Lower lobe of right lung (tissue), 2 donors: Measurements from ENCODE around the gene TMC3. TPM values are rescaled to one million over a fixed set of nuclear protein-coding genes. Genes with fewer than 3 reads are reported as not detected.

Experiments
- ATAC-seq, 2 donors: fragments of 200-7000 bp; cut with Tn5 transposase; one replicate each; pipeline ENCODE4 v1.9.1; 2020 to 2022; ENCODE audit warnings: mild to moderate bottlenecking in 2 of 2, moderate library complexity in 2 of 2
- DNase-seq: peaks from one replicate; pipeline ENCODE4 v3.0.0-alpha.2; 2020
- H3K27ac ChIP-seq: fragments of 200-600 bp; one replicate; pipeline ENCODE4 v1.8.0; 2022
- H3K27me3 ChIP-seq: fragments of 200-600 bp; one replicate; pipeline ENCODE4 v1.8.0; 2022; ENCODE audit warnings: low read depth
- H3K36me3 ChIP-seq: fragments of 200-600 bp; one replicate; pipeline ENCODE4 v1.8.0; 2022; ENCODE audit warnings: mild to moderate bottlenecking
- H3K4me1 ChIP-seq: fragments of 200-600 bp; one replicate; pipeline ENCODE4 v1.8.0; 2022
- H3K4me3 ChIP-seq: fragments of 200-600 bp; one replicate; pipeline ENCODE4 v1.8.0; 2022; ENCODE audit warnings: mild to moderate bottlenecking
- H3K9me3 ChIP-seq: fragments of 200-600 bp; one replicate; pipeline ENCODE4 v1.8.0; 2022
- intact Hi-C: fragments of 100-400 bp; cut with DNase I; formaldehyde crosslinking; loops from one replicate; pipeline ENCODE4 v1.11.0; 2022
- total RNA-seq: library from RNA; stranded (reverse); fragmentation: NEBNext Ultra II Directional; extraction: Animal tissue kit (Norgen Biotek cat#: 25700); gene quantifications from one replicate; pipeline ENCODE4 v1.2.1, GENCODE V29; 2021
- TF ChIP-seq, protein P1 (sequence below): fragments of 200-600 bp; IDR thresholded peaks from one replicate; pipeline ENCODE4 v1.8.0; 2022; ENCODE audit warnings: antibody characterized with exemption, mild to moderate bottlenecking
- donor health status: DM: no; HTN: yes; CAD: no; lungs with severe emphysema.

Gene TMC3
- total RNA-seq, 1 donor from 2014 or later = not detected

DNA sequence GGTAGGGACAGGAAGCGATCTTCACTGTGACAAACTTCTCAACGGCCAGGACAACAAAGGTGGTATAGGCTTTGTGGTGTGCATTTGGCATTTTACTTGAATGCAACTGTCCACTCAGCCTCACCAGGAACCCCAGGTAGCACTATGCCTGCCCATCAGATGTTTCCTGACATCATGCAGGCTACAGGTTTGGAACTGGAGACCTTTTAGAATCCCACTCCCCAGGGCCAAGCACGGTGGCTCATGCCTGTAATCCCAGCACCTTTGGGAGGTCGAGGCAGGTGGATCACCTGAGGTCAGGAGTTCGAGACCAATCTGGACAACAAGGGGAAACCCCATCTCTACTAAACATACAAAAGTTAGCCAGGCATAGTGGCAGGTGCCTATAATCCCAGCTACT is 59.6 kb downstream of the TMC3 start:
- DNase-seq = no peak
- Histone ChIP-seq H3K36me3 (peaks cover 43% of the 10 kb centered on the region), H3K4me1 (peaks cover 21% of the 10 kb centered on the region), H3K9me3 (no peaks in the 10 kb centered on the region), H3K4me3 (no peak overlapping the region), H3K27ac (no peak overlapping the region), H3K27me3 (no peaks in the 10 kb centered on the region)
- intact Hi-C loops = no loop called here
- ATAC-seq = no peak
- TF ChIP-seq, protein P1, sequence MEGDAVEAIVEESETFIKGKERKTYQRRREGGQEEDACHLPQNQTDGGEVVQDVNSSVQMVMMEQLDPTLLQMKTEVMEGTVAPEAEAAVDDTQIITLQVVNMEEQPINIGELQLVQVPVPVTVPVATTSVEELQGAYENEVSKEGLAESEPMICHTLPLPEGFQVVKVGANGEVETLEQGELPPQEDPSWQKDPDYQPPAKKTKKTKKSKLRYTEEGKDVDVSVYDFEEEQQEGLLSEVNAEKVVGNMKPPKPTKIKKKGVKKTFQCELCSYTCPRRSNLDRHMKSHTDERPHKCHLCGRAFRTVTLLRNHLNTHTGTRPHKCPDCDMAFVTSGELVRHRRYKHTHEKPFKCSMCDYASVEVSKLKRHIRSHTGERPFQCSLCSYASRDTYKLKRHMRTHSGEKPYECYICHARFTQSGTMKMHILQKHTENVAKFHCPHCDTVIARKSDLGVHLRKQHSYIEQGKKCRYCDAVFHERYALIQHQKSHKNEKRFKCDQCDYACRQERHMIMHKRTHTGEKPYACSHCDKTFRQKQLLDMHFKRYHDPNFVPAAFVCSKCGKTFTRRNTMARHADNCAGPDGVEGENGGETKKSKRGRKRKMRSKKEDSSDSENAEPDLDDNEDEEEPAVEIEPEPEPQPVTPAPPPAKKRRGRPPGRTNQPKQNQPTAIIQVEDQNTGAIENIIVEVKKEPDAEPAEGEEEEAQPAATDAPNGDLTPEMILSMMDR = no peak

DNA sequence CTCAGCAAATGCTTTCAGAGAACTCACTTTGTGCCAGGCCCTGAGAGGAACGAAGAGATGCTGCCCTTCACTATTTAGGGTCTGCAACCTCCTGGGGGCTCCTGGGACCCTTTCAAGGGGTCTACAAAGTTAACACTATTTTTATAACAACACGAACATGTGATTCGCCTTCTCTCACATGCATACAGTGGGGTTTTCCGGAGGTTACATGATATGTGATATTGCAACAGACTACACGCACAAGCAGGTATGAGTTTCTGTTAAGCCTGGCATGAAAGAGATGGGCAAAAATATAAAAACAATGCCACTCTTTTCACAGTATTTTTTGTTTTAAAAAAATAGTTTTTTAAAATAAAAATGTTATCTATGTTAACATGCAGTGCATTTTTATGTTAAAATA is 60.3 kb downstream of the TMC3 start:
- Histone ChIP-seq H3K4me3 (no peak overlapping the region), H3K27ac (peak overlapping the region; percentile 71), H3K9me3 (no peaks in the 10 kb centered on the region), H3K27me3 (no peaks in the 10 kb centered on the region), H3K36me3 (peaks cover 44% of the 10 kb centered on the region), H3K4me1 (peaks cover 21% of the 10 kb centered on the region)
- intact Hi-C loops = no loop called here
- DNase-seq (no peak), ATAC-seq (no peak)
- TF ChIP-seq, protein P1 = no peak

DNA sequence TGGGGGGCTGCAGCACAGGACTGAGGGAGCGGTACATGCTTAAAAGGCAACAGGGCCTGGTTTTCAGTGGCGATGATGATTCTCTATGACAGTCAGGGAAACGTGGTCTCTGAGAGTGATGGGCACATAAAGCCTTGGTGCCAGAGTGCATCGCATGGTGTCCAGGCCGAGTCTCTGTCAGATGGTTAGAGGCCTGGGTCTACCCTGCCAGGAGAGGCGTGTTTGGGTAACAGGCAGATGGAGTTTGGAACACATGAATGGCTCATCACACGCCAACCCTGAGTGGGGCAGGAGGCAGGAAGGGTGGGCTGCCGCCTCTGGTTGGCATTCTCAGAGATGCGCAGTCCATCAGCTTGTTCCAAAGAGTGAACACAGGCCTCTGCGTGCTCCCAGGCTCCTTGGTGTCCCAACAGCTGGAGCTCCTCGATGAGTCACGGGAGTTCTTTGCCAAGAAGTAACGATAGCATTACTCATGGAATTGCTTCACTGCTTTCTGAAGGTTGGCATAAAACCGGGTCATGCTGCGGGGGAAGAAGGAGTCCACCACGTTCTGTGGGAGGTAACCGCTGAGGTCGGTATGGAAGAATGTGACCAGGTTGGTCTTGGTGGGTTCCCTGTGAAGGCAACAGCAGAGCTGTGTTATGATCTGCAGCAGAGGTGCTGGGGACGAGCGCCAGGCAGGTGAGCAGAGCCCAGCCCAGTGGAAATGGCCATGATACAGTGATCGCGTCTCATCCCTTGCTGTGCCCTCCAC is 61.0 kb downstream of the TMC3 start:
- Histone ChIP-seq H3K36me3 (peaks cover 44% of the 10 kb centered on the region), H3K4me3 (no peak overlapping the region), H3K9me3 (no peaks in the 10 kb centered on the region), H3K27ac (peak overlapping the region; percentile 71), H3K4me1 (peaks cover 21% of the 10 kb centered on the region), H3K27me3 (no peaks in the 10 kb centered on the region)
- intact Hi-C loops = no loop called here
- peak; percentile 73 for DNase-seq
- TF ChIP-seq, protein P1 = no peak
- ATAC-seq = peak; percentile 76 to 80

DNA sequence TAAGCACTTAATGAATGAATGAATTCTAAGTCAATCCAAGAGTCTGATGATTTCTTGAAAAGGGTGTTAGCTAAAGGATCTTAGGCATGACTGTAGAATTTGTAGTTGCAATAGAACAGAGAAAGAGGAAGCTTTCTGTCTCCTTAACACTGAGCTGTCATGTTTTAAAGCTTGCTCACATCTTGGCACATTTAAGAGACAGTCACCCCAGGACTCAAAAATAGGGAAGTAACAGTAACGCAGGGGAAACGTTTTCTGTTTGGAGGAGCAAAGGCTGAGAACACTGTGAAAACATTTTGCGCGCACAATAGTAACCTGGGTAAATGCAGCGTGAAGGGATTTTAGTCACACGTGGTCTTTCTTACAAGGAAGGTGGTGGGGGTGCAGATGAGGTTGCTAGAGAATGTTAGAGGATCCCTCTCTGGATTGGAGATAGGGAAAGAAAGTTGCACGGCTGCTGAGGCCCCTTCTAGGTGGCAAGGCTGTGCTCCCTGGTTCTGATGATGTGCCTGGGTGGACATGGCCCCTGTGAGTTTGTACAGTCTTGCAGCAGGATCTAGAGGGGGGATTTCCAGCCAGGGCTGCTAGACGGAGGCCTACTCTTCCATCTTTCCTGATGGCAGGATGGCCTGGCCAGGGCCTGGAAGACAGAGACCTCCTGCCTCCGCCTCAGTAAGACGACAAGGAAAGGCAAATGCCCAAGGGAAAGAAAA is 62.1 kb downstream of the TMC3 start:
- H3K4me1 ChIP-seq = peaks cover 21% of the 10 kb centered on the region
- no peak for DNase-seq
- H3K27me3 ChIP-seq = no peaks in the 10 kb centered on the region
- ATAC-seq = peak; percentile 67 to 73
- intact Hi-C loops = no loop called here
- peaks cover 45% of the 10 kb centered on the region for H3K36me3 ChIP-seq
- peak overlapping the region; percentile 71 for H3K27ac ChIP-seq
- no peak overlapping the region for H3K4me3 ChIP-seq
- H3K9me3 ChIP-seq = no peaks in the 10 kb centered on the region
- TF ChIP-seq, protein P1 = no peak

DNA sequence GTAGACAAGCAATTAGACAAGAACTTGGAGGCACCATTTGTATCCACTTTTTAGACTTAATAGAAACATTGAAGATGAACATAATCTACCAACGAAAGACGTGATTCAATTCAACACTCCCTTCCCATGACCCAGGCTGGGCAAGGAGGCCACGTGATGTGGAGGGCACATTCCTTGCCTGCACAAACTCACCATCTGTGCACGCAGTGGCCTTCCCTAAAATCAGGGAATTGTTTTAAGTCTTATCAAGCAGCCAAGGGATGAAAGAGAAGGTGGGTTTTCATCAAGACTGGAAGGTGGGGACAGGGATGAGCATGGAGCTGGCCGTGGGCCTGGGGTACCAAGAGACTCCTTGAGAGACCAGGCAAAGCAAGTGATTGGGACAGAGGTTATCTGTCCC is 63.5 kb downstream of the TMC3 start:
- no peaks in the 10 kb centered on the region for H3K9me3 ChIP-seq
- H3K4me1 ChIP-seq = peaks cover 21% of the 10 kb centered on the region
- H3K27me3 ChIP-seq = no peaks in the 10 kb centered on the region
- TF ChIP-seq, protein P1 = no peak
- intact Hi-C loops = no loop called here
- H3K27ac ChIP-seq = no peak overlapping the region
- H3K36me3 ChIP-seq = peaks cover 59% of the 10 kb centered on the region
- H3K4me3 ChIP-seq = no peak overlapping the region
- ATAC-seq = no peak
- DNase-seq = no peak
